Suprapubic skin (tissue), 4 donors: ENCODE results near the gene CRABP1.

Experiments used
- CTCF ChIP-seq, 2 donors: fragments of 200-600 bp in 1 of 2; fragments of 450-650 bp in 1 of 2; sonication (generic) in 1 of 2; IDR thresholded peaks; one replicate each; pipeline ENCODE4 v1.5.1; 2016 to 2019; ENCODE audit warnings: antibody characterized with exemption in 2 of 2, mild to moderate bottlenecking in 1 of 2, moderate library complexity in 1 of 2
- EP300 ChIP-seq: sonication (generic); formaldehyde crosslinking; IDR thresholded peaks from one replicate; pipeline ENCODE4 v1.6.1; 2017; ENCODE audit warnings: antibody characterized with exemption
- POLR2AphosphoS5 ChIP-seq, 3 donors: sonication (generic); formaldehyde crosslinking; IDR thresholded peaks; one replicate each; pipeline ENCODE4 v1.6.1; 2017; ENCODE audit warnings: antibody characterized with exemption in 3 of 3

- TF ChIP-seq POLR2AphosphoS5 (IDR thresholded peaks at IDR 0.05) = no peak
- no peak for TF ChIP-seq CTCF (IDR thresholded peaks at IDR 0.05)
- TF ChIP-seq EP300 = no peak
These were observed 11.4 kb downstream of the CRABP1 start for GRCh38 chr15:78351539-78351938.
